ENCODE results near the gene SLC34A2. TPM values are rescaled to one million over a fixed set of nuclear protein-coding genes. Genes with fewer than 3 reads are reported as not detected.

SLC34A2 gene
- total RNA-seq, 2 experiments from 2014 or later, result not detected

GRCh38 chr4:25700661-25701060 lies 45.0 kb downstream of the SLC34A2 start:
- ATAC-seq, result no peak
- H3K4me1 Mint-ChIP-seq, result no peaks in the 10 kb centered on the region

GRCh38 chr4:25702848-25703247 lies 47.2 kb downstream of the SLC34A2 start:
- no peaks in the 10 kb centered on the region for H3K36me3 Mint-ChIP-seq (ENCODE audit: low read depth)
- ChIA-PET POLR2A (no interaction called here), CTCF (interaction anchor here (0.7 kb wide), 1 partner anchor 1011 kb away, joined by 3 read pairs; no protein-coding TSS in a partner anchor)
- ATAC-seq, result no peak
- H3K27ac Mint-ChIP-seq, result no peak overlapping the region
- DNase-seq, result no peak
- H3K27me3 Mint-ChIP-seq, result no peaks in the 10 kb centered on the region
- H3K4me3 Mint-ChIP-seq, result no peak overlapping the region
- no peaks in the 10 kb centered on the region for H3K4me1 Mint-ChIP-seq
- H3K9me3 Mint-ChIP-seq (ENCODE audit: low read depth), result no peaks in the 10 kb centered on the region
- intact Hi-C loops (cut with DNase I, micrococcal nuclease), result no loop called here

More at GRCh38 chr4:25700661-25701060, 45.0 kb downstream of the SLC34A2 start:
- CTCF ChIA-PET, result interaction anchor here (0.6 kb wide), 1 partner anchor 233 kb away, joined by 3 read pairs; no protein-coding TSS in a partner anchor
- POLR2A ChIA-PET, result no interaction called here
- H3K9me3 Mint-ChIP-seq (ENCODE audit: low read depth), result no peaks in the 10 kb centered on the region
- intact Hi-C loops (cut with DNase I, micrococcal nuclease), result no loop called here
- H3K36me3 Mint-ChIP-seq (ENCODE audit: low read depth), result no peaks in the 10 kb centered on the region
- H3K27me3 Mint-ChIP-seq, result no peaks in the 10 kb centered on the region
- no peak overlapping the region for H3K4me3 Mint-ChIP-seq
- no peak overlapping the region for H3K27ac Mint-ChIP-seq
- no peak for DNase-seq

GRCh38 chr4:25703731-25704388 lies 48.2 kb downstream of the SLC34A2 start:
- no peaks in the 10 kb centered on the region for H3K9me3 Mint-ChIP-seq (ENCODE audit: low read depth)
- H3K4me1 Mint-ChIP-seq, result no peaks in the 10 kb centered on the region
- H3K36me3 Mint-ChIP-seq (ENCODE audit: low read depth), result no peaks in the 10 kb centered on the region
- POLR2A ChIA-PET, result no interaction called here
- H3K27ac Mint-ChIP-seq, result no peak overlapping the region
- H3K27me3 Mint-ChIP-seq, result no peaks in the 10 kb centered on the region
- no peak for DNase-seq
- intact Hi-C loops (cut with DNase I, micrococcal nuclease), result no loop called here
- no peak for ATAC-seq
- CTCF ChIA-PET, result interaction anchor here (0.6 to 0.8 kb wide), 3 partner anchors 261 to 1226 kb away, joined by 3 read pairs; no protein-coding TSS in a partner anchor
- H3K4me3 Mint-ChIP-seq, result no peak overlapping the region

GRCh38 chr4:25704516-25704915 lies 48.9 kb downstream of the SLC34A2 start:
- Mint-ChIP-seq H3K27ac (no peak overlapping the region), H3K9me3 (ENCODE audit: low read depth) (peaks cover 3% of the 10 kb centered on the region), H3K36me3 (ENCODE audit: low read depth) (no peaks in the 10 kb centered on the region), H3K4me3 (no peak overlapping the region), H3K27me3 (peaks cover 2% of the 10 kb centered on the region), H3K4me1 (no peaks in the 10 kb centered on the region)
- ATAC-seq, result no peak
- intact Hi-C loops (cut with DNase I, micrococcal nuclease), result no loop called here
- ChIA-PET CTCF (no interaction called here), POLR2A (no interaction called here)
- no peak for DNase-seq

- Mint-ChIP-seq H3K36me3 (ENCODE audit: low read depth) (no peaks in the 10 kb centered on the region), H3K27me3 (peaks cover 2% of the 10 kb centered on the region), H3K4me3 (no peak overlapping the region), H3K9me3 (ENCODE audit: low read depth) (peaks cover 3% of the 10 kb centered on the region), H3K4me1 (no peaks in the 10 kb centered on the region), H3K27ac (no peak overlapping the region)
- ATAC-seq (no peak), DNase-seq (no peak)
- intact Hi-C loops (cut with DNase I, micrococcal nuclease), result no loop called here
- ChIA-PET POLR2A (no interaction called here), CTCF (no interaction called here)
These were observed 55.0 kb downstream of the SLC34A2 start for GRCh38 chr4:25710637-25711036.

- Mint-ChIP-seq H3K36me3 (ENCODE audit: low read depth) (no peaks in the 10 kb centered on the region), H3K27ac (no peak overlapping the region), H3K27me3 (peaks cover 2% of the 10 kb centered on the region), H3K4me1 (no peaks in the 10 kb centered on the region), H3K9me3 (ENCODE audit: low read depth) (peaks cover 3% of the 10 kb centered on the region), H3K4me3 (no peak overlapping the region)
- ChIA-PET POLR2A (no interaction called here), CTCF (interaction anchor here (0.7 kb wide), 1 partner anchor 11 kb away, joined by 3 read pairs; no protein-coding TSS in a partner anchor)
- no peak for DNase-seq
- intact Hi-C loops (cut with DNase I, micrococcal nuclease), result no loop called here
- ATAC-seq, result no peak
These were observed 57.0 kb downstream of the SLC34A2 start for GRCh38 chr4:25712611-25713010.

- Mint-ChIP-seq H3K4me1 (no peaks in the 10 kb centered on the region), H3K36me3 (ENCODE audit: low read depth) (no peaks in the 10 kb centered on the region), H3K9me3 (ENCODE audit: low read depth) (peaks cover 3% of the 10 kb centered on the region), H3K4me3 (no peak overlapping the region), H3K27ac (no peak overlapping the region), H3K27me3 (peaks cover 2% of the 10 kb centered on the region)
- CTCF ChIA-PET, result no interaction called here
- DNase-seq (no peak), ATAC-seq (no peak)
- POLR2A ChIA-PET, result no interaction called here
- intact Hi-C loops (cut with DNase I, micrococcal nuclease), result no loop called here
These were observed 58.2 kb downstream of the SLC34A2 start for GRCh38 chr4:25713812-25714211.

GRCh38 chr4:25722964-25723363 lies 67.3 kb downstream of the SLC34A2 start:
- Mint-ChIP-seq H3K4me3 (no peak overlapping the region), H3K36me3 (ENCODE audit: low read depth) (no peaks in the 10 kb centered on the region), H3K9me3 (ENCODE audit: low read depth) (no peaks in the 10 kb centered on the region), H3K27ac (no peak overlapping the region), H3K27me3 (no peaks in the 10 kb centered on the region), H3K4me1 (no peaks in the 10 kb centered on the region)
- CTCF ChIA-PET, result interaction anchor here (0.7 kb wide), 1 partner anchor 14 kb away, joined by 3 read pairs; no protein-coding TSS in a partner anchor
- no peak for DNase-seq
- intact Hi-C loops (cut with DNase I, micrococcal nuclease), result no loop called here
- POLR2A ChIA-PET, result no interaction called here
- no peak for ATAC-seq

GRCh38 chr4:25723409-25723808 lies 67.8 kb downstream of the SLC34A2 start:
- no peak for DNase-seq
- no peaks in the 10 kb centered on the region for H3K9me3 Mint-ChIP-seq (ENCODE audit: low read depth)
- ATAC-seq, result no peak
- no peak overlapping the region for H3K27ac Mint-ChIP-seq
- CTCF ChIA-PET, result interaction anchor here (0.7 kb wide), 1 partner anchor 14 kb away, joined by 3 read pairs; no protein-coding TSS in a partner anchor
- intact Hi-C loops (cut with DNase I, micrococcal nuclease), result no loop called here
- no peaks in the 10 kb centered on the region for H3K36me3 Mint-ChIP-seq (ENCODE audit: low read depth)
- no peak overlapping the region for H3K4me3 Mint-ChIP-seq
- no peaks in the 10 kb centered on the region for H3K4me1 Mint-ChIP-seq
- no peaks in the 10 kb centered on the region for H3K27me3 Mint-ChIP-seq
- POLR2A ChIA-PET, result no interaction called here

GRCh38 chr4:25725870-25726269 lies 70.2 kb downstream of the SLC34A2 start:
- POLR2A ChIA-PET, result no interaction called here
- ATAC-seq (no peak), DNase-seq (no peak)
- H3K27ac Mint-ChIP-seq, result no peak overlapping the region
- CTCF ChIA-PET, result no interaction called here
- no peaks in the 10 kb centered on the region for H3K27me3 Mint-ChIP-seq
- no peaks in the 10 kb centered on the region for H3K4me1 Mint-ChIP-seq
- intact Hi-C loops (cut with DNase I, micrococcal nuclease), result no loop called here
- no peak overlapping the region for H3K4me3 Mint-ChIP-seq
- H3K36me3 Mint-ChIP-seq (ENCODE audit: low read depth), result no peaks in the 10 kb centered on the region
- H3K9me3 Mint-ChIP-seq (ENCODE audit: low read depth), result no peaks in the 10 kb centered on the region

- intact Hi-C loops (cut with DNase I, micrococcal nuclease), result no loop called here
- ChIA-PET POLR2A (no interaction called here), CTCF (interaction anchor here (0.7 kb wide), 1 partner anchor 721 kb away, joined by 3 read pairs; no protein-coding TSS in a partner anchor)
- DNase-seq, result no peak
- H3K4me3 Mint-ChIP-seq, result no peak overlapping the region
- no peaks in the 10 kb centered on the region for H3K36me3 Mint-ChIP-seq (ENCODE audit: low read depth)
- H3K9me3 Mint-ChIP-seq (ENCODE audit: low read depth), result no peaks in the 10 kb centered on the region
- no peaks in the 10 kb centered on the region for H3K4me1 Mint-ChIP-seq
- H3K27me3 Mint-ChIP-seq, result no peaks in the 10 kb centered on the region
- no peak for ATAC-seq
- no peak overlapping the region for H3K27ac Mint-ChIP-seq
These were observed 72.3 kb downstream of the SLC34A2 start for GRCh38 chr4:25727711-25728493.

All from activated CD4-positive, alpha-beta T cell treated with anti-CD3 and anti-CD28 coated beads for 36 hours (primary cell).